ENCODE measurements around the gene IL4R.

The IL4R gene

GRCh38 chr16:27275394-27275793 is 38.4 kb upstream of the IL4R start:
- Histone ChIP-seq H3K4me1 (ENCODE audit: control insufficient read depth in 1 of 2, insufficient read depth in 2 of 2, low read length in 2 of 2) (no peaks in the 10 kb centered on the region), H3K27me3 (ENCODE audit: insufficient read depth, low read length) (no peaks in the 10 kb centered on the region), H2BK5ac (ENCODE audit: low read depth, low read length, poor library complexity) (no peak overlapping the region), H2AK5ac (ENCODE audit: low read length) (no peak overlapping the region), H3K4ac (ENCODE audit: low read depth, low read length) (no peak overlapping the region), H3K14ac (ENCODE audit: low read length) (no peak overlapping the region), H3K79me2 (ENCODE audit: control insufficient read depth, insufficient read depth, low read length, poor library complexity) (no peaks in the 10 kb centered on the region), H3K4me2 (ENCODE audit: low read length) (no peak overlapping the region), H4K8ac (ENCODE audit: low read depth, low read length) (no peak overlapping the region), H3K27ac (ENCODE audit: low read depth, low read length) (no peak overlapping the region), H2BK12ac (ENCODE audit: low read length) (no peak overlapping the region), H2AFZ (ENCODE audit: insufficient read depth, low read length, poor library complexity) (no peak overlapping the region), H3K9me3 (ENCODE audit: insufficient read depth, low read depth, low read length) (no peaks in the 10 kb centered on the region), H3K18ac (ENCODE audit: low read length) (no peak overlapping the region), H3K4me3 (ENCODE audit: low read depth, low read length) (no peak overlapping the region), H4K91ac (ENCODE audit: low read depth, low read length) (no peak overlapping the region), H3K9ac (ENCODE audit: low read length) (no peak overlapping the region), H3K36me3 (ENCODE audit: control insufficient read depth in 1 of 2, insufficient read depth in 2 of 2, low read length in 2 of 2) (no peaks in the 10 kb centered on the region), H2BK120ac (ENCODE audit: insufficient read depth, low read length, poor library complexity) (no peak overlapping the region), H4K12ac (ENCODE audit: low read depth, low read length) (no peak overlapping the region), H3K23ac (ENCODE audit: low read length) (no peak overlapping the region), H3K79me1 (ENCODE audit: low read length) (no peaks in the 10 kb centered on the region)
- WGBS (ENCODE audit: extremely low coverage, insufficient coverage, insufficient read length) = no CpG with 5 or more reads among the region's 1 CpG
- DNase-seq = no peak

GRCh38 chr16:27281243-27281642 is 32.5 kb upstream of the IL4R start:
- Histone ChIP-seq H4K12ac (ENCODE audit: low read depth, low read length) (no peak overlapping the region), H3K36me3 (ENCODE audit: control insufficient read depth in 1 of 2, insufficient read depth in 2 of 2, low read length in 2 of 2) (no peaks in the 10 kb centered on the region), H3K9me3 (ENCODE audit: insufficient read depth, low read depth, low read length) (no peaks in the 10 kb centered on the region), H3K4me3 (ENCODE audit: low read depth, low read length) (no peak overlapping the region), H3K79me2 (ENCODE audit: control insufficient read depth, insufficient read depth, low read length, poor library complexity) (no peaks in the 10 kb centered on the region), H3K27me3 (ENCODE audit: insufficient read depth, low read length) (no peaks in the 10 kb centered on the region), H3K4me2 (ENCODE audit: low read length) (no peak overlapping the region), H2BK12ac (ENCODE audit: low read length) (no peak overlapping the region), H3K9ac (ENCODE audit: low read length) (no peak overlapping the region), H3K14ac (ENCODE audit: low read length) (no peak overlapping the region), H2AFZ (ENCODE audit: insufficient read depth, low read length, poor library complexity) (no peak overlapping the region), H3K18ac (ENCODE audit: low read length) (no peak overlapping the region), H3K27ac (ENCODE audit: low read depth, low read length) (no peak overlapping the region), H2AK5ac (ENCODE audit: low read length) (no peak overlapping the region), H3K4me1 (ENCODE audit: control insufficient read depth in 1 of 2, insufficient read depth in 2 of 2, low read length in 2 of 2) (no peaks in the 10 kb centered on the region), H2BK5ac (ENCODE audit: low read depth, low read length, poor library complexity) (no peak overlapping the region), H3K4ac (ENCODE audit: low read depth, low read length) (no peak overlapping the region), H4K91ac (ENCODE audit: low read depth, low read length) (no peak overlapping the region), H2BK120ac (ENCODE audit: insufficient read depth, low read length, poor library complexity) (no peak overlapping the region), H4K8ac (ENCODE audit: low read depth, low read length) (no peak overlapping the region), H3K23ac (ENCODE audit: low read length) (no peak overlapping the region), H3K79me1 (ENCODE audit: low read length) (no peaks in the 10 kb centered on the region)
- no peak for DNase-seq
- WGBS (ENCODE audit: extremely low coverage, insufficient coverage, insufficient read length) = no CpG with 5 or more reads among the region's 7 CpGs

- Histone ChIP-seq H2AK5ac (ENCODE audit: low read length) (no peak overlapping the region), H3K79me2 (ENCODE audit: control insufficient read depth, insufficient read depth, low read length, poor library complexity) (no peaks in the 10 kb centered on the region), H3K4me1 (ENCODE audit: control insufficient read depth in 1 of 2, insufficient read depth in 2 of 2, low read length in 2 of 2) (no peaks in the 10 kb centered on the region), H3K23ac (ENCODE audit: low read length) (no peak overlapping the region), H3K27me3 (ENCODE audit: insufficient read depth, low read length) (no peaks in the 10 kb centered on the region), H3K4me2 (ENCODE audit: low read length) (no peak overlapping the region), H4K8ac (ENCODE audit: low read depth, low read length) (no peak overlapping the region), H3K4ac (ENCODE audit: low read depth, low read length) (no peak overlapping the region), H3K14ac (ENCODE audit: low read length) (no peak overlapping the region), H3K79me1 (ENCODE audit: low read length) (no peaks in the 10 kb centered on the region), H2BK5ac (ENCODE audit: low read depth, low read length, poor library complexity) (no peak overlapping the region), H2BK12ac (ENCODE audit: low read length) (no peak overlapping the region), H3K4me3 (ENCODE audit: low read depth, low read length) (no peak overlapping the region), H2AFZ (ENCODE audit: insufficient read depth, low read length, poor library complexity) (no peak overlapping the region), H3K27ac (ENCODE audit: low read depth, low read length) (no peak overlapping the region), H3K9me3 (ENCODE audit: insufficient read depth, low read depth, low read length) (no peaks in the 10 kb centered on the region), H4K12ac (ENCODE audit: low read depth, low read length) (no peak overlapping the region), H3K36me3 (ENCODE audit: control insufficient read depth in 1 of 2, insufficient read depth in 2 of 2, low read length in 2 of 2) (no peaks in the 10 kb centered on the region), H3K9ac (ENCODE audit: low read length) (no peak overlapping the region), H2BK120ac (ENCODE audit: insufficient read depth, low read length, poor library complexity) (no peak overlapping the region), H3K18ac (ENCODE audit: low read length) (no peak overlapping the region), H4K91ac (ENCODE audit: low read depth, low read length) (no peak overlapping the region)
- WGBS (ENCODE audit: extremely low coverage, insufficient coverage, insufficient read length) = no CpG with 5 or more reads among the region's 7 CpGs
- no peak for DNase-seq
These were observed 28.7 kb upstream of the IL4R start for GRCh38 chr16:27284865-27285675.

GRCh38 chr16:27285676-27286196 is 28.0 kb upstream of the IL4R start:
- Histone ChIP-seq H4K91ac (ENCODE audit: low read depth, low read length) (no peak overlapping the region), H3K18ac (ENCODE audit: low read length) (no peak overlapping the region), H2AFZ (ENCODE audit: insufficient read depth, low read length, poor library complexity) (no peak overlapping the region), H2BK12ac (ENCODE audit: low read length) (no peak overlapping the region), H3K4me1 (ENCODE audit: control insufficient read depth in 1 of 2, insufficient read depth in 2 of 2, low read length in 2 of 2) (no peaks in the 10 kb centered on the region), H3K36me3 (ENCODE audit: control insufficient read depth in 1 of 2, insufficient read depth in 2 of 2, low read length in 2 of 2) (no peaks in the 10 kb centered on the region), H4K8ac (ENCODE audit: low read depth, low read length) (no peak overlapping the region), H3K79me1 (ENCODE audit: low read length) (no peaks in the 10 kb centered on the region), H2BK120ac (ENCODE audit: insufficient read depth, low read length, poor library complexity) (no peak overlapping the region), H3K4me2 (ENCODE audit: low read length) (no peak overlapping the region), H2BK5ac (ENCODE audit: low read depth, low read length, poor library complexity) (no peak overlapping the region), H3K79me2 (ENCODE audit: control insufficient read depth, insufficient read depth, low read length, poor library complexity) (no peaks in the 10 kb centered on the region), H3K9ac (ENCODE audit: low read length) (no peak overlapping the region), H3K4ac (ENCODE audit: low read depth, low read length) (no peak overlapping the region), H3K27me3 (ENCODE audit: insufficient read depth, low read length) (no peaks in the 10 kb centered on the region), H3K27ac (ENCODE audit: low read depth, low read length) (no peak overlapping the region), H3K23ac (ENCODE audit: low read length) (no peak overlapping the region), H3K14ac (ENCODE audit: low read length) (no peak overlapping the region), H4K12ac (ENCODE audit: low read depth, low read length) (no peak overlapping the region), H2AK5ac (ENCODE audit: low read length) (no peak overlapping the region), H3K4me3 (ENCODE audit: low read depth, low read length) (no peak overlapping the region), H3K9me3 (ENCODE audit: insufficient read depth, low read depth, low read length) (no peaks in the 10 kb centered on the region)
- WGBS (ENCODE audit: extremely low coverage, insufficient coverage, insufficient read length) = no CpG with 5 or more reads among the region's 6 CpGs
- DNase-seq = no peak

Data from trophoblast cell (in vitro differentiated cells and primary cell).